OCI-LY1 (cell line): ENCODE measurements around the gene CNTN1.

Experiments used
- H2AFZ ChIP-seq: fragments of 200-600 bp; sonication (generic), shearing (Covaris generic); 2 replicates; pipeline ENCODE4 v1.6.0; 2014; ENCODE audit warnings: antibody characterized with exemption, mild to moderate bottlenecking, low read length
- H3F3A ChIP-seq: fragments of 200-600 bp; sonication (generic), shearing (Covaris generic); 2 replicates; pipeline ENCODE4 v1.6.0; 2014; ENCODE audit warnings: mild to moderate bottlenecking, antibody characterized with exemption, low read length, moderate library complexity; ENCODE audit not compliant: insufficient read depth
- H3K27ac ChIP-seq: fragments of 200-600 bp; sonication (generic); 2 replicates; pipeline ENCODE4 v1.5.1; 2014; ENCODE audit warnings: low read length, mixed run types, mild to moderate bottlenecking, low read depth; ENCODE audit not compliant: poor library complexity, severe bottlenecking
- H3K27me3 ChIP-seq: fragments of 200-600 bp; sonication (generic); 2 replicates; pipeline ENCODE4 v1.6.0; 2014; ENCODE audit warnings: antibody characterized with exemption, mild to moderate bottlenecking, low read length, moderate library complexity; ENCODE audit not compliant: insufficient read depth
- H3K36me3 ChIP-seq: fragments of 200-600 bp; sonication (generic); 2 replicates; pipeline ENCODE4 v1.6.1; 2014; ENCODE audit warnings: mild to moderate bottlenecking, antibody characterized with exemption, low read length, moderate library complexity, mixed read lengths; ENCODE audit not compliant: insufficient read depth
- H3K4me1 ChIP-seq: fragments of 200-600 bp; sonication (generic); 2 replicates; pipeline ENCODE4 v1.5.1; 2014; ENCODE audit warnings: mild to moderate bottlenecking, low read length, moderate library complexity; ENCODE audit not compliant: insufficient read depth, severe bottlenecking
- H3K4me2 ChIP-seq: fragments of 200-600 bp; sonication (generic), shearing (Covaris generic); 2 replicates; pipeline ENCODE4 v1.6.1; 2014; ENCODE audit warnings: low read length
- H3K4me3 ChIP-seq: fragments of 200-600 bp; sonication (generic); 2 replicates; pipeline ENCODE4 v1.5.1; 2014; ENCODE audit warnings: low read length, low read depth, mild to moderate bottlenecking, mixed read lengths; ENCODE audit not compliant: poor library complexity, severe bottlenecking
- H3K79me2 ChIP-seq: fragments of 200-600 bp; shearing (Covaris generic); 2 replicates; pipeline ENCODE4 v1.6.1; 2016; ENCODE audit warnings: mixed run types, low read length, mixed read lengths; ENCODE audit not compliant: insufficient read depth
- H3K9ac ChIP-seq: fragments of 200-600 bp; sonication (generic), shearing (Covaris generic); 2 replicates; pipeline ENCODE4 v1.6.1; 2014; ENCODE audit warnings: mild to moderate bottlenecking, low read length, mixed read lengths
- H3K9me2 ChIP-seq: fragments of 200-600 bp; sonication (generic), shearing (Covaris generic); 2 replicates; pipeline ENCODE4 v1.6.1; 2014; ENCODE audit warnings: low read depth, mild to moderate bottlenecking, low read length, mixed read lengths
- H3K9me3 ChIP-seq: fragments of 200-600 bp; shearing (Covaris generic); 2 replicates; pipeline ENCODE4 v1.6.1; 2014; ENCODE audit warnings: low read length, mixed read lengths
- H4K20me1 ChIP-seq: fragments of 200-600 bp; sonication (generic), shearing (Covaris generic); 2 replicates; pipeline ENCODE4 v1.6.0; 2016; ENCODE audit warnings: mild to moderate bottlenecking, low read length; ENCODE audit not compliant: insufficient read depth
- EZH2 ChIP-seq: fragments of 200-600 bp; sonication (generic), shearing (Covaris generic); IDR thresholded peaks from 2 replicates; pipeline ENCODE4 v1.8.0; 2017; ENCODE audit warnings: borderline replicate concordance, mixed run types, mild to moderate bottlenecking, antibody characterized with exemption, low read length, moderate library complexity, mixed read lengths
- TF ChIP-seq, protein P1 (sequence below): fragments of 200-600 bp; sonication (generic), shearing (Covaris generic); IDR thresholded peaks from 2 replicates; pipeline ENCODE4 v1.5.1; 2017; ENCODE audit warnings: mild to moderate bottlenecking, antibody characterized with exemption, low read length, moderate library complexity, mixed read lengths

Gene CNTN1

GRCh38 chr12:41026151-41026550 is 333.9 kb downstream of the CNTN1 start:
- Histone ChIP-seq H2AFZ (no peak overlapping the region), H3K9ac (no peak overlapping the region), H3F3A (no peaks in the 10 kb centered on the region), H3K27me3 (no peaks in the 10 kb centered on the region), H3K79me2 (no peaks in the 10 kb centered on the region), H3K4me2 (no peak overlapping the region), H3K9me2 (no peaks in the 10 kb centered on the region), H4K20me1 (no peaks in the 10 kb centered on the region), H3K36me3 (no peaks in the 10 kb centered on the region), H3K4me3 (no peak overlapping the region), H3K27ac (no peak overlapping the region), H3K4me1 (no peaks in the 10 kb centered on the region), H3K9me3 (no peaks in the 10 kb centered on the region)
- TF ChIP-seq, protein P1, sequence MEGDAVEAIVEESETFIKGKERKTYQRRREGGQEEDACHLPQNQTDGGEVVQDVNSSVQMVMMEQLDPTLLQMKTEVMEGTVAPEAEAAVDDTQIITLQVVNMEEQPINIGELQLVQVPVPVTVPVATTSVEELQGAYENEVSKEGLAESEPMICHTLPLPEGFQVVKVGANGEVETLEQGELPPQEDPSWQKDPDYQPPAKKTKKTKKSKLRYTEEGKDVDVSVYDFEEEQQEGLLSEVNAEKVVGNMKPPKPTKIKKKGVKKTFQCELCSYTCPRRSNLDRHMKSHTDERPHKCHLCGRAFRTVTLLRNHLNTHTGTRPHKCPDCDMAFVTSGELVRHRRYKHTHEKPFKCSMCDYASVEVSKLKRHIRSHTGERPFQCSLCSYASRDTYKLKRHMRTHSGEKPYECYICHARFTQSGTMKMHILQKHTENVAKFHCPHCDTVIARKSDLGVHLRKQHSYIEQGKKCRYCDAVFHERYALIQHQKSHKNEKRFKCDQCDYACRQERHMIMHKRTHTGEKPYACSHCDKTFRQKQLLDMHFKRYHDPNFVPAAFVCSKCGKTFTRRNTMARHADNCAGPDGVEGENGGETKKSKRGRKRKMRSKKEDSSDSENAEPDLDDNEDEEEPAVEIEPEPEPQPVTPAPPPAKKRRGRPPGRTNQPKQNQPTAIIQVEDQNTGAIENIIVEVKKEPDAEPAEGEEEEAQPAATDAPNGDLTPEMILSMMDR: no peak
- TF ChIP-seq EZH2: no peak

GRCh38 chr12:41032386-41032785 is 340.1 kb downstream of the CNTN1 start:
- no peaks in the 10 kb centered on the region for H3F3A ChIP-seq
- H3K36me3 ChIP-seq: no peaks in the 10 kb centered on the region
- H3K9me2 ChIP-seq: no peaks in the 10 kb centered on the region
- no peak overlapping the region for H3K4me3 ChIP-seq
- no peak overlapping the region for H3K9ac ChIP-seq
- H3K4me2 ChIP-seq: no peak overlapping the region
- H3K27ac ChIP-seq: no peak overlapping the region
- H3K9me3 ChIP-seq: no peaks in the 10 kb centered on the region
- no peaks in the 10 kb centered on the region for H3K27me3 ChIP-seq
- H2AFZ ChIP-seq: no peak overlapping the region
- H3K4me1 ChIP-seq: no peaks in the 10 kb centered on the region
- H4K20me1 ChIP-seq: no peaks in the 10 kb centered on the region
- no peaks in the 10 kb centered on the region for H3K79me2 ChIP-seq
- no peak for TF ChIP-seq EZH2
- TF ChIP-seq, protein P1: no peak

- H3K9me2 ChIP-seq: no peaks in the 10 kb centered on the region
- H2AFZ ChIP-seq: no peak overlapping the region
- H4K20me1 ChIP-seq: no peaks in the 10 kb centered on the region
- TF ChIP-seq, protein P1: no peak
- TF ChIP-seq EZH2: no peak
- no peak overlapping the region for H3K9ac ChIP-seq
- no peaks in the 10 kb centered on the region for H3K79me2 ChIP-seq
- no peaks in the 10 kb centered on the region for H3K36me3 ChIP-seq
- H3K9me3 ChIP-seq: no peaks in the 10 kb centered on the region
- no peak overlapping the region for H3K27ac ChIP-seq
- H3K4me3 ChIP-seq: no peak overlapping the region
- no peaks in the 10 kb centered on the region for H3K27me3 ChIP-seq
- no peaks in the 10 kb centered on the region for H3K4me1 ChIP-seq
- no peak overlapping the region for H3K4me2 ChIP-seq
- no peaks in the 10 kb centered on the region for H3F3A ChIP-seq
Measured at GRCh38 chr12:41034686-41035085, 342.4 kb downstream of the CNTN1 start.
